SK-N-SH (cell line): ENCODE measurements around the gene ZNF341.

Source experiments
- EP300 ChIP-seq, 2 experiments: IDR thresholded peaks; 2 replicates each; pipeline versions ENCODE4 v1.4.0 to v1.6.1; 2012; ENCODE audit warnings: borderline replicate concordance in 1 of 2, low read depth in 1 of 2, low read length in 1 of 2
- GABPA ChIP-seq: IDR thresholded peaks from 2 replicates; pipeline ENCODE4 v1.4.0; 2012; ENCODE audit warnings: low read depth, mild to moderate bottlenecking
- GATA2 ChIP-seq: sonication (generic); formaldehyde crosslinking; IDR thresholded peaks from 2 replicates; pipeline ENCODE4 v1.5.0; 2020; ENCODE audit warnings: mild to moderate bottlenecking, missing genetic modification reagents
- MXI1 ChIP-seq: IDR thresholded peaks from 2 replicates; pipeline ENCODE4 v1.6.1; 2012; ENCODE audit warnings: mild to moderate bottlenecking, low read depth, low read length, improper control_type of control experiment
- RFX5 ChIP-seq: IDR thresholded peaks from 2 replicates; pipeline ENCODE4 v1.6.1; 2012; ENCODE audit warnings: mild to moderate bottlenecking, improper control_type of control experiment, low read length
- SMC3 ChIP-seq: IDR thresholded peaks from 2 replicates; pipeline ENCODE4 v1.6.1; 2012; ENCODE audit warnings: low read depth, low read length, improper control_type of control experiment
- TF ChIP-seq, protein P1 (sequence below): fragments of 200-600 bp; sonication (generic); IDR thresholded peaks from 2 replicates; pipeline ENCODE4 v1.6.1; 2017; ENCODE audit warnings: antibody characterized with exemption, mild to moderate bottlenecking, moderate library complexity
- TF ChIP-seq, protein P2 (sequence below): IDR thresholded peaks from 2 replicates; pipeline ENCODE4 v1.4.0; 2012; ENCODE audit warnings: low read depth

DNA sequence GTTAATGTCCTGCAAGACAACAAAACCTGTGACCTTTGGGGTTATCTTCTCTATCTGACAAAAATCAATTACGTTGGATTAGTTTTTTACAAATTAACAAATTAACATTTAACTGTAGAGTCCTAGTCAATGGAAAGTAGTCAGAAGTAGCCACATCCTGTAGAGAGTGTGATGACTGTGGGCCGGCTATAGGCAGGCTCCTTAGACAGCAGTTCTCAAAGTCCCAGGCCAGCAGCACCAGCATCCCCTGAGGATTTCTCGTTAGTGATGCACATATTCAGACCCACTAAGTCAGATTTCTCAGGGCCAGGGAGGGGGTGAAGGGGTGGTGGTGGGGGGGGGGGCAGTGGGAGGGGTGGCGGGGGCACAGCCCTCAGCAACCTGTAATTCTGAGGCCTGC is 37.2 kb downstream of the ZNF341 start:
- TF ChIP-seq, protein P1, sequence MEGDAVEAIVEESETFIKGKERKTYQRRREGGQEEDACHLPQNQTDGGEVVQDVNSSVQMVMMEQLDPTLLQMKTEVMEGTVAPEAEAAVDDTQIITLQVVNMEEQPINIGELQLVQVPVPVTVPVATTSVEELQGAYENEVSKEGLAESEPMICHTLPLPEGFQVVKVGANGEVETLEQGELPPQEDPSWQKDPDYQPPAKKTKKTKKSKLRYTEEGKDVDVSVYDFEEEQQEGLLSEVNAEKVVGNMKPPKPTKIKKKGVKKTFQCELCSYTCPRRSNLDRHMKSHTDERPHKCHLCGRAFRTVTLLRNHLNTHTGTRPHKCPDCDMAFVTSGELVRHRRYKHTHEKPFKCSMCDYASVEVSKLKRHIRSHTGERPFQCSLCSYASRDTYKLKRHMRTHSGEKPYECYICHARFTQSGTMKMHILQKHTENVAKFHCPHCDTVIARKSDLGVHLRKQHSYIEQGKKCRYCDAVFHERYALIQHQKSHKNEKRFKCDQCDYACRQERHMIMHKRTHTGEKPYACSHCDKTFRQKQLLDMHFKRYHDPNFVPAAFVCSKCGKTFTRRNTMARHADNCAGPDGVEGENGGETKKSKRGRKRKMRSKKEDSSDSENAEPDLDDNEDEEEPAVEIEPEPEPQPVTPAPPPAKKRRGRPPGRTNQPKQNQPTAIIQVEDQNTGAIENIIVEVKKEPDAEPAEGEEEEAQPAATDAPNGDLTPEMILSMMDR, result no peak
- no peak for TF ChIP-seq MXI1
- TF ChIP-seq EP300 (IDR thresholded peaks at IDR 0.05; ENCODE audit: borderline replicate concordance in 1 of 2, low read depth in 1 of 2, low read length in 1 of 2), result no peak
- TF ChIP-seq, protein P2, sequence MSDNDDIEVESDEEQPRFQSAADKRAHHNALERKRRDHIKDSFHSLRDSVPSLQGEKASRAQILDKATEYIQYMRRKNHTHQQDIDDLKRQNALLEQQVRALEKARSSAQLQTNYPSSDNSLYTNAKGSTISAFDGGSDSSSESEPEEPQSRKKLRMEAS, result no peak
- TF ChIP-seq GABPA, result no peak
- no peak for TF ChIP-seq SMC3
- no peak for TF ChIP-seq GATA2 (CRISPR knock-in tag)
- no peak for TF ChIP-seq RFX5
